WTC11 (cell line): ENCODE results near the gene ALOXE3. TPM values are rescaled to one million over a fixed set of nuclear protein-coding genes. Genes with fewer than 3 reads are reported as not detected.

Experiments
- ATAC-seq: fragments of 200-7000 bp; cut with Tn5 transposase; 2 replicates; pipeline ENCODE4 v1.10.0; 2021; ENCODE audit warnings: mild to moderate bottlenecking, moderate library complexity
- CTCF ChIA-PET: fragments of 300-600 bp; sonication (Branson Sonifier 250); formaldehyde crosslinking; loops from one replicate; lab custom pipeline; 2021; ENCODE audit warnings: antibody characterized with exemption; lab: Charles Lee
- POLR2A ChIA-PET: fragments of 350-600 bp; sonication (Branson Sonifier 250); formaldehyde crosslinking; loops from one replicate; lab custom pipeline; 2021; ENCODE audit warnings: antibody characterized with exemption; lab: Charles Lee
- DNase-seq: peaks from one replicate; pipeline ENCODE4 v3.0.0; 2021; ENCODE audit warnings: low spot score
- H3K27ac Mint-ChIP-seq: 2 replicates; pipeline ENCODE4 v1.8.0; 2021; ENCODE audit warnings: mixed read lengths
- H3K27me3 Mint-ChIP-seq: 2 replicates; pipeline ENCODE4 v1.8.0; 2021; ENCODE audit warnings: low read depth, mild to moderate bottlenecking, moderate library complexity, mixed read lengths
- H3K36me3 Mint-ChIP-seq: 2 replicates; pipeline ENCODE4 v1.8.0; 2021; ENCODE audit warnings: mixed read lengths
- H3K4me1 Mint-ChIP-seq: 2 replicates; pipeline ENCODE4 v1.8.0; 2022; ENCODE audit warnings: mixed read lengths
- H3K4me3 Mint-ChIP-seq: 2 replicates; pipeline ENCODE4 v1.8.0; 2021; ENCODE audit warnings: mild to moderate bottlenecking, moderate library complexity, mixed read lengths
- H3K9me3 Mint-ChIP-seq: 2 replicates; pipeline ENCODE4 v1.8.0; 2021; ENCODE audit warnings: mixed read lengths
- ESRRA ChIP-seq: sonication (generic); formaldehyde crosslinking; IDR thresholded peaks from 2 replicates; pipeline ENCODE4 v1.8.1; 2022; ENCODE audit warnings: mild to moderate bottlenecking, missing genetic modification reagents, borderline replicate concordance
- ETV6 ChIP-seq: sonication (generic); formaldehyde crosslinking; IDR thresholded peaks from 2 replicates; pipeline ENCODE4 v1.8.1; 2022; ENCODE audit warnings: mild to moderate bottlenecking, missing genetic modification reagents
- FOXK1 ChIP-seq: sonication (generic); formaldehyde crosslinking; IDR thresholded peaks from 2 replicates; pipeline ENCODE4 v1.8.0; 2022; ENCODE audit warnings: mild to moderate bottlenecking, moderate library complexity, missing genetic modification reagents
- TCF7 ChIP-seq: sonication (generic); formaldehyde crosslinking; IDR thresholded peaks from 2 replicates; pipeline ENCODE4 v1.8.0; 2022; ENCODE audit warnings: mild to moderate bottlenecking, low read depth, missing genetic modification reagents, moderate library complexity
- TEAD1 ChIP-seq: sonication (generic); formaldehyde crosslinking; IDR thresholded peaks from 2 replicates; pipeline ENCODE4 v1.8.0; 2022; ENCODE audit warnings: mild to moderate bottlenecking, missing genetic modification reagents
- ZNF121 ChIP-seq: sonication (generic); formaldehyde crosslinking; IDR thresholded peaks from 2 replicates; pipeline ENCODE4 v1.8.0; 2023; ENCODE audit warnings: missing genetic modification reagents
- ZNF263 ChIP-seq: sonication (generic); formaldehyde crosslinking; IDR thresholded peaks from 2 replicates; pipeline ENCODE4 v1.8.1; 2022; ENCODE audit warnings: low read depth, mild to moderate bottlenecking, moderate library complexity, missing genetic modification reagents
- total RNA-seq: library from RNA; stranded (reverse); gene quantifications from 3 replicates; pipeline ENCODE4 v1.2.3, GENCODE V29; 2021
- TF ChIP-seq, protein P1 (sequence below): sonication (generic); formaldehyde crosslinking; IDR thresholded peaks from 2 replicates; pipeline ENCODE4 v1.8.0; 2023; ENCODE audit warnings: missing genetic modification reagents, mild to moderate bottlenecking, borderline replicate concordance
- TF ChIP-seq, protein P2 (sequence below): sonication (generic); formaldehyde crosslinking; IDR thresholded peaks from 2 replicates; pipeline ENCODE4 v1.8.1; 2023; ENCODE audit warnings: mild to moderate bottlenecking, missing genetic modification reagents, moderate library complexity
- TF ChIP-seq, protein P3 (sequence below): sonication (generic); formaldehyde crosslinking; IDR thresholded peaks from 2 replicates; pipeline ENCODE4 v1.8.0; 2023; ENCODE audit warnings: mild to moderate bottlenecking, missing genetic modification reagents
- TF ChIP-seq, protein P4 (sequence below): fragments of 250-450 bp; sonication (Bioruptor Pico); IDR thresholded peaks from 2 replicates; pipeline ENCODE4 v1.9.0; 2021; ENCODE audit warnings: mild to moderate bottlenecking
- TF ChIP-seq, protein P5 (sequence below): sonication (generic); formaldehyde crosslinking; conservative IDR thresholded peaks from 2 replicates; pipeline ENCODE4 v1.8.1; 2023; ENCODE audit warnings: mild to moderate bottlenecking, low read depth, missing genetic modification reagents, moderate library complexity
- TF ChIP-seq, protein P6 (sequence below): fragments of 250-450 bp; sonication (Bioruptor Pico); IDR thresholded peaks from 2 replicates; pipeline ENCODE4 v1.8.0; 2021; ENCODE audit warnings: mild to moderate bottlenecking
- TF ChIP-seq, protein P7 (sequence below): fragments of 250-450 bp; sonication (Bioruptor Pico); IDR thresholded peaks from 2 replicates; pipeline ENCODE4 v1.9.0; 2021; ENCODE audit warnings: mild to moderate bottlenecking, borderline replicate concordance

ALOXE3 gene
- total RNA-seq, 1 experiment from 2014 or later = 0.81 TPM

DNA sequence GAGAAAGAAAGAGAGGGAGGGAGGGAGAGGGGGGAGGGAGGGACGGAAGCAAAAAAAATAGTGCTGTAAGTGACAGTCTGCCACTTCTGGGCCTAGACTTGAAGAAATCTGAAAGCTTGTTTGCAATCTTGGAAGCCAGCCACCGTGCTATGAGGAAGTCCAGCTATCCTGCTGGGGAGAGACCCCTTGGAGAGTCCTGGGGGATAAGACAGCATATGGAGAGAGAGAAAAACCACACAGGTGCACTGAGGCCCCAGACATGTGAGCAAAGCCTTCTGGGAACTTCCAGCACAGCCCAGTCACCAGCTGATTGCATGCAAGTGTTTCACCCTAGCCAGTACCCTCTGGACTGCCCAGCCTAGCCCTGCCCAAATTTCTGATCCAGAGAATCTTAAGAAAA is 18.2 kb downstream of the ALOXE3 start:
- Mint-ChIP-seq H3K4me3 (no peak overlapping the region), H3K9me3 (no peaks in the 10 kb centered on the region; the same call in 1 of the 2 replicates), H3K27me3 (peaks cover 26% of the 10 kb centered on the region), H3K36me3 (no peaks in the 10 kb centered on the region), H3K27ac (no peak overlapping the region), H3K4me1 (0 out of 2 replicates have a peak, but pooled peaks cover 2% of the 10 kb centered on the region)
- POLR2A ChIA-PET = no interaction called here
- TF ChIP-seq, protein P1, sequence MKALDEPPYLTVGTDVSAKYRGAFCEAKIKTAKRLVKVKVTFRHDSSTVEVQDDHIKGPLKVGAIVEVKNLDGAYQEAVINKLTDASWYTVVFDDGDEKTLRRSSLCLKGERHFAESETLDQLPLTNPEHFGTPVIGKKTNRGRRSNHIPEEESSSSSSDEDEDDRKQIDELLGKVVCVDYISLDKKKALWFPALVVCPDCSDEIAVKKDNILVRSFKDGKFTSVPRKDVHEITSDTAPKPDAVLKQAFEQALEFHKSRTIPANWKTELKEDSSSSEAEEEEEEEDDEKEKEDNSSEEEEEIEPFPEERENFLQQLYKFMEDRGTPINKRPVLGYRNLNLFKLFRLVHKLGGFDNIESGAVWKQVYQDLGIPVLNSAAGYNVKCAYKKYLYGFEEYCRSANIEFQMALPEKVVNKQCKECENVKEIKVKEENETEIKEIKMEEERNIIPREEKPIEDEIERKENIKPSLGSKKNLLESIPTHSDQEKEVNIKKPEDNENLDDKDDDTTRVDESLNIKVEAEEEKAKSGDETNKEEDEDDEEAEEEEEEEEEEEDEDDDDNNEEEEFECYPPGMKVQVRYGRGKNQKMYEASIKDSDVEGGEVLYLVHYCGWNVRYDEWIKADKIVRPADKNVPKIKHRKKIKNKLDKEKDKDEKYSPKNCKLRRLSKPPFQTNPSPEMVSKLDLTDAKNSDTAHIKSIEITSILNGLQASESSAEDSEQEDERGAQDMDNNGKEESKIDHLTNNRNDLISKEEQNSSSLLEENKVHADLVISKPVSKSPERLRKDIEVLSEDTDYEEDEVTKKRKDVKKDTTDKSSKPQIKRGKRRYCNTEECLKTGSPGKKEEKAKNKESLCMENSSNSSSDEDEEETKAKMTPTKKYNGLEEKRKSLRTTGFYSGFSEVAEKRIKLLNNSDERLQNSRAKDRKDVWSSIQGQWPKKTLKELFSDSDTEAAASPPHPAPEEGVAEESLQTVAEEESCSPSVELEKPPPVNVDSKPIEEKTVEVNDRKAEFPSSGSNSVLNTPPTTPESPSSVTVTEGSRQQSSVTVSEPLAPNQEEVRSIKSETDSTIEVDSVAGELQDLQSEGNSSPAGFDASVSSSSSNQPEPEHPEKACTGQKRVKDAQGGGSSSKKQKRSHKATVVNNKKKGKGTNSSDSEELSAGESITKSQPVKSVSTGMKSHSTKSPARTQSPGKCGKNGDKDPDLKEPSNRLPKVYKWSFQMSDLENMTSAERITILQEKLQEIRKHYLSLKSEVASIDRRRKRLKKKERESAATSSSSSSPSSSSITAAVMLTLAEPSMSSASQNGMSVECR (CRISPR knock-in tag) = no peak
- TF ChIP-seq, protein P2, sequence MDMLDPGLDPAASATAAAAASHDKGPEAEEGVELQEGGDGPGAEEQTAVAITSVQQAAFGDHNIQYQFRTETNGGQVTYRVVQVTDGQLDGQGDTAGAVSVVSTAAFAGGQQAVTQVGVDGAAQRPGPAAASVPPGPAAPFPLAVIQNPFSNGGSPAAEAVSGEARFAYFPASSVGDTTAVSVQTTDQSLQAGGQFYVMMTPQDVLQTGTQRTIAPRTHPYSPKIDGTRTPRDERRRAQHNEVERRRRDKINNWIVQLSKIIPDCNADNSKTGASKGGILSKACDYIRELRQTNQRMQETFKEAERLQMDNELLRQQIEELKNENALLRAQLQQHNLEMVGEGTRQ (CRISPR knock-in tag) = no peak
- TF ChIP-seq, protein P3, sequence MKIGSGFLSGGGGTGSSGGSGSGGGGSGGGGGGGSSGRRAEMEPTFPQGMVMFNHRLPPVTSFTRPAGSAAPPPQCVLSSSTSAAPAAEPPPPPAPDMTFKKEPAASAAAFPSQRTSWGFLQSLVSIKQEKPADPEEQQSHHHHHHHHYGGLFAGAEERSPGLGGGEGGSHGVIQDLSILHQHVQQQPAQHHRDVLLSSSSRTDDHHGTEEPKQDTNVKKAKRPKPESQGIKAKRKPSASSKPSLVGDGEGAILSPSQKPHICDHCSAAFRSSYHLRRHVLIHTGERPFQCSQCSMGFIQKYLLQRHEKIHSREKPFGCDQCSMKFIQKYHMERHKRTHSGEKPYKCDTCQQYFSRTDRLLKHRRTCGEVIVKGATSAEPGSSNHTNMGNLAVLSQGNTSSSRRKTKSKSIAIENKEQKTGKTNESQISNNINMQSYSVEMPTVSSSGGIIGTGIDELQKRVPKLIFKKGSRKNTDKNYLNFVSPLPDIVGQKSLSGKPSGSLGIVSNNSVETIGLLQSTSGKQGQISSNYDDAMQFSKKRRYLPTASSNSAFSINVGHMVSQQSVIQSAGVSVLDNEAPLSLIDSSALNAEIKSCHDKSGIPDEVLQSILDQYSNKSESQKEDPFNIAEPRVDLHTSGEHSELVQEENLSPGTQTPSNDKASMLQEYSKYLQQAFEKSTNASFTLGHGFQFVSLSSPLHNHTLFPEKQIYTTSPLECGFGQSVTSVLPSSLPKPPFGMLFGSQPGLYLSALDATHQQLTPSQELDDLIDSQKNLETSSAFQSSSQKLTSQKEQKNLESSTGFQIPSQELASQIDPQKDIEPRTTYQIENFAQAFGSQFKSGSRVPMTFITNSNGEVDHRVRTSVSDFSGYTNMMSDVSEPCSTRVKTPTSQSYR (CRISPR knock-in tag) = no peak
- TF ChIP-seq FOXK1 (CRISPR knock-in tag) (no peak), TCF7 (CRISPR knock-in tag) (no peak), ESRRA (CRISPR knock-in tag) (no peak), TEAD1 (CRISPR knock-in tag) (no peak), ETV6 (CRISPR knock-in tag) (no peak), ZNF263 (no peak), ZNF121 (CRISPR knock-in tag) (no peak)
- TF ChIP-seq, protein P4, sequence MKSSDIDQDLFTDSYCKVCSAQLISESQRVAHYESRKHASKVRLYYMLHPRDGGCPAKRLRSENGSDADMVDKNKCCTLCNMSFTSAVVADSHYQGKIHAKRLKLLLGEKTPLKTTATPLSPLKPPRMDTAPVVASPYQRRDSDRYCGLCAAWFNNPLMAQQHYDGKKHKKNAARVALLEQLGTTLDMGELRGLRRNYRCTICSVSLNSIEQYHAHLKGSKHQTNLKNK (CRISPR knock-in tag) = no peak
- TF ChIP-seq, protein P5, sequence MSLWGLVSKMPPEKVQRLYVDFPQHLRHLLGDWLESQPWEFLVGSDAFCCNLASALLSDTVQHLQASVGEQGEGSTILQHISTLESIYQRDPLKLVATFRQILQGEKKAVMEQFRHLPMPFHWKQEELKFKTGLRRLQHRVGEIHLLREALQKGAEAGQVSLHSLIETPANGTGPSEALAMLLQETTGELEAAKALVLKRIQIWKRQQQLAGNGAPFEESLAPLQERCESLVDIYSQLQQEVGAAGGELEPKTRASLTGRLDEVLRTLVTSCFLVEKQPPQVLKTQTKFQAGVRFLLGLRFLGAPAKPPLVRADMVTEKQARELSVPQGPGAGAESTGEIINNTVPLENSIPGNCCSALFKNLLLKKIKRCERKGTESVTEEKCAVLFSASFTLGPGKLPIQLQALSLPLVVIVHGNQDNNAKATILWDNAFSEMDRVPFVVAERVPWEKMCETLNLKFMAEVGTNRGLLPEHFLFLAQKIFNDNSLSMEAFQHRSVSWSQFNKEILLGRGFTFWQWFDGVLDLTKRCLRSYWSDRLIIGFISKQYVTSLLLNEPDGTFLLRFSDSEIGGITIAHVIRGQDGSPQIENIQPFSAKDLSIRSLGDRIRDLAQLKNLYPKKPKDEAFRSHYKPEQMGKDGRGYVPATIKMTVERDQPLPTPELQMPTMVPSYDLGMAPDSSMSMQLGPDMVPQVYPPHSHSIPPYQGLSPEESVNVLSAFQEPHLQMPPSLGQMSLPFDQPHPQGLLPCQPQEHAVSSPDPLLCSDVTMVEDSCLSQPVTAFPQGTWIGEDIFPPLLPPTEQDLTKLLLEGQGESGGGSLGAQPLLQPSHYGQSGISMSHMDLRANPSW = no peak
- TF ChIP-seq, protein P6, sequence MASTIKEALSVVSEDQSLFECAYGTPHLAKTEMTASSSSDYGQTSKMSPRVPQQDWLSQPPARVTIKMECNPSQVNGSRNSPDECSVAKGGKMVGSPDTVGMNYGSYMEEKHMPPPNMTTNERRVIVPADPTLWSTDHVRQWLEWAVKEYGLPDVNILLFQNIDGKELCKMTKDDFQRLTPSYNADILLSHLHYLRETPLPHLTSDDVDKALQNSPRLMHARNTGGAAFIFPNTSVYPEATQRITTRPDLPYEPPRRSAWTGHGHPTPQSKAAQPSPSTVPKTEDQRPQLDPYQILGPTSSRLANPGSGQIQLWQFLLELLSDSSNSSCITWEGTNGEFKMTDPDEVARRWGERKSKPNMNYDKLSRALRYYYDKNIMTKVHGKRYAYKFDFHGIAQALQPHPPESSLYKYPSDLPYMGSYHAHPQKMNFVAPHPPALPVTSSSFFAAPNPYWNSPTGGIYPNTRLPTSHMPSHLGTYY = no peak
- TF ChIP-seq, protein P7, sequence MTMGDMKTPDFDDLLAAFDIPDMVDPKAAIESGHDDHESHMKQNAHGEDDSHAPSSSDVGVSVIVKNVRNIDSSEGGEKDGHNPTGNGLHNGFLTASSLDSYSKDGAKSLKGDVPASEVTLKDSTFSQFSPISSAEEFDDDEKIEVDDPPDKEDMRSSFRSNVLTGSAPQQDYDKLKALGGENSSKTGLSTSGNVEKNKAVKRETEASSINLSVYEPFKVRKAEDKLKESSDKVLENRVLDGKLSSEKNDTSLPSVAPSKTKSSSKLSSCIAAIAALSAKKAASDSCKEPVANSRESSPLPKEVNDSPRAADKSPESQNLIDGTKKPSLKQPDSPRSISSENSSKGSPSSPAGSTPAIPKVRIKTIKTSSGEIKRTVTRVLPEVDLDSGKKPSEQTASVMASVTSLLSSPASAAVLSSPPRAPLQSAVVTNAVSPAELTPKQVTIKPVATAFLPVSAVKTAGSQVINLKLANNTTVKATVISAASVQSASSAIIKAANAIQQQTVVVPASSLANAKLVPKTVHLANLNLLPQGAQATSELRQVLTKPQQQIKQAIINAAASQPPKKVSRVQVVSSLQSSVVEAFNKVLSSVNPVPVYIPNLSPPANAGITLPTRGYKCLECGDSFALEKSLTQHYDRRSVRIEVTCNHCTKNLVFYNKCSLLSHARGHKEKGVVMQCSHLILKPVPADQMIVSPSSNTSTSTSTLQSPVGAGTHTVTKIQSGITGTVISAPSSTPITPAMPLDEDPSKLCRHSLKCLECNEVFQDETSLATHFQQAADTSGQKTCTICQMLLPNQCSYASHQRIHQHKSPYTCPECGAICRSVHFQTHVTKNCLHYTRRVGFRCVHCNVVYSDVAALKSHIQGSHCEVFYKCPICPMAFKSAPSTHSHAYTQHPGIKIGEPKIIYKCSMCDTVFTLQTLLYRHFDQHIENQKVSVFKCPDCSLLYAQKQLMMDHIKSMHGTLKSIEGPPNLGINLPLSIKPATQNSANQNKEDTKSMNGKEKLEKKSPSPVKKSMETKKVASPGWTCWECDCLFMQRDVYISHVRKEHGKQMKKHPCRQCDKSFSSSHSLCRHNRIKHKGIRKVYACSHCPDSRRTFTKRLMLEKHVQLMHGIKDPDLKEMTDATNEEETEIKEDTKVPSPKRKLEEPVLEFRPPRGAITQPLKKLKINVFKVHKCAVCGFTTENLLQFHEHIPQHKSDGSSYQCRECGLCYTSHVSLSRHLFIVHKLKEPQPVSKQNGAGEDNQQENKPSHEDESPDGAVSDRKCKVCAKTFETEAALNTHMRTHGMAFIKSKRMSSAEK (CRISPR knock-in tag) = no peak
- CTCF ChIA-PET = interaction anchor here (1.0 to 4.2 kb wide), 7 partner anchors 10 to 83 kb away, joined by 3 to 19 read pairs (median 5); partner anchors contain the start of gene ALOXE3
- ATAC-seq (no peak), DNase-seq (no peak)
